ENCODE measurements around the gene ARMCX4. TPM values are rescaled to one million over a fixed set of nuclear protein-coding genes. Genes with fewer than 3 reads are reported as not detected.

Gene ARMCX4
- polyA plus RNA-seq, 12 donors: 30.1 to 65.9 (median 45.8) TPM; not detected in 1

Other genes with a start within 250 kb of the ARMCX4 start
- gene TAF7L, start 194.1 kb upstream of the ARMCX4 start, polyA plus RNA-seq (ENCODE audit: insufficient read length in 12 of 12): under 1 TPM in 9 of 12 donors, not detected in 3; 0.09 to 0.41 (median 0.21) TPM
- gene TIMM8A, start 136.7 kb upstream of the ARMCX4 start, polyA plus RNA-seq (ENCODE audit: insufficient read length in 12 of 12): 10 to 100 TPM in 9 of 12 donors, 1 to 10 TPM in 2, not detected in 1; 9.1 to 19.5 (median 12.5) TPM
- gene BTK, start 99.3 kb upstream of the ARMCX4 start, polyA plus RNA-seq (ENCODE audit: insufficient read length in 12 of 12): 10 to 100 TPM in 1 of 12 donors, 1 to 10 TPM in 9, not detected in 2; 1.2 to 10.6 (median 2.5) TPM
- 1,000 to 10,000 TPM in 10 of 12 donors, 100 to 1,000 TPM in 1, not detected in 1; 932 to 1,532 (median 1,212) TPM for gene RPL36A, start 94.4 kb upstream of the ARMCX4 start, polyA plus RNA-seq (ENCODE audit: insufficient read length in 12 of 12)
- 10 to 100 TPM in 11 of 12 donors, not detected in 1; 11.4 to 21.7 (median 18.8) TPM for gene GLA, start 77.5 kb upstream of the ARMCX4 start, polyA plus RNA-seq (ENCODE audit: insufficient read length in 12 of 12)
- gene HNRNPH2, start 77.2 kb upstream of the ARMCX4 start, polyA plus RNA-seq (ENCODE audit: insufficient read length in 12 of 12): 10 to 100 TPM in 11 of 12 donors, not detected in 1; 52.6 to 85.4 (median 74.1) TPM
- gene ARMCX1, start 65.1 kb downstream of the ARMCX4 start, polyA plus RNA-seq (ENCODE audit: insufficient read length in 12 of 12): 10 to 100 TPM in 11 of 12 donors, not detected in 1; 44.2 to 96.1 (median 84.4) TPM
- gene ARMCX6, start 132.5 kb downstream of the ARMCX4 start, polyA plus RNA-seq (ENCODE audit: insufficient read length in 12 of 12): 100 to 1,000 TPM in 7 of 12 donors, 10 to 100 TPM in 4, not detected in 1; 82.7 to 127 (median 110) TPM
- gene ARMCX3, start 137.7 kb downstream of the ARMCX4 start, polyA plus RNA-seq (ENCODE audit: insufficient read length in 12 of 12): 100 to 1,000 TPM in 11 of 12 donors, 10 to 100 TPM in 1; 94.0 to 257 (median 161) TPM
- 100 to 1,000 TPM in 11 of 12 donors, not detected in 1; 106 to 190 (median 149) TPM for gene ARMCX2, start 174.4 kb downstream of the ARMCX4 start, polyA plus RNA-seq (ENCODE audit: insufficient read length in 12 of 12)